HPDE6-E6E7 (cell line): ENCODE results near the gene CLDN8.

Experiments used
- DNase-seq: peaks from one replicate; pipeline ENCODE4 v3.0.0; 2011; ENCODE audit warnings: missing footprints; ENCODE audit errors: extremely low spot score

The CLDN8 gene

DNA sequence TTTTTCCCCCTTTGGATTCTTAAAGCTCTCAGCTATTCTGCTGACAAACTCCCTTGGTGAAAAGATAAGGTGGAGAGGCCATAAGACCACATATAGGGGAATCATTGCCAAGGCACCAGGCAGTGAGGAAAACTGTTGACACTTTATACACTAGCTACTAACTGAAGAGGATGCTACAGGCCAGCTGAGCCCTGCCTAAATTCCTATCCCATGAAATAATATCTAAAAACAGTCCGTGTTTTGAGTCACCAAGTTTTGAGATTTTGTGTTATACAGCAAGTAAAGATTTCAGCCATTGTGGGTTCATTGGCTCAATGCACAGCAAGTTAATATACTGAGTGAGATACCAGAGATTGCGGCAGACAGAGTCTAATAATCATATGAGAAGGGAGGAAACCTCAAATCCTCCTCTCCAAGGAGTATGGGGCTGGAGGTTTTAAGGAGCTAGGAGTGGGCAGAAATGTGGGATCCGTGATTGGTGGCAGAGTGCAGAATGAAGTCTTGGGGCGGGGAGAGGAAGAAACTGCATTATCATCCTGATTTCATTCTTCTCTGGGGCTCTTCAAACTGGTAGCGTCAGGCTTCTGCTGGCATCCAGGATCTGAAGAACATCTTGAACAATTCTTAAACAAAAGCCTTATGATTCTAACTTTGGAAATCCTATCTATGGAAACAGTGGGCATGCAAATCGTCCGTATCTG lies 9.2 kb downstream of the CLDN8 start:
- DNase-seq: peak; percentile 7

DNA sequence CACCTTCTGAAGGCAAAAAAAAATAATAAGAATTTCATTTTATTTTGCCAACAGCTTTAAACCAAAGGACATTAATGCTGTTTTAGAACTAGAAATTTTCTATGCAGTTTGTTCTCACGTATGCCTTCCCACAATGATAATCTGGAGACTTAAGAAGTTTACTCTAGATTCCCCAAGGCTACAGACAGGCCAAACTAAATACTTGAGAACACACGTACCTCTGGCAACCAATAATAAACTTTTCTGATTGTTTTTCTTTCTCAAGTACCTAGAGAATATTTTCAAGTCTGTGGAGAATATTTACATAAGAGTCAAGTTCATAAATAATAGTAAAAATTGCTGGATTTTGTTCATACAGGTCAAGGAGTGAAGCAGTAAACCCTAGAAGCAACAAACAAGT lies 15.9 kb downstream of the CLDN8 start:
- DNase-seq: no peak

DNA sequence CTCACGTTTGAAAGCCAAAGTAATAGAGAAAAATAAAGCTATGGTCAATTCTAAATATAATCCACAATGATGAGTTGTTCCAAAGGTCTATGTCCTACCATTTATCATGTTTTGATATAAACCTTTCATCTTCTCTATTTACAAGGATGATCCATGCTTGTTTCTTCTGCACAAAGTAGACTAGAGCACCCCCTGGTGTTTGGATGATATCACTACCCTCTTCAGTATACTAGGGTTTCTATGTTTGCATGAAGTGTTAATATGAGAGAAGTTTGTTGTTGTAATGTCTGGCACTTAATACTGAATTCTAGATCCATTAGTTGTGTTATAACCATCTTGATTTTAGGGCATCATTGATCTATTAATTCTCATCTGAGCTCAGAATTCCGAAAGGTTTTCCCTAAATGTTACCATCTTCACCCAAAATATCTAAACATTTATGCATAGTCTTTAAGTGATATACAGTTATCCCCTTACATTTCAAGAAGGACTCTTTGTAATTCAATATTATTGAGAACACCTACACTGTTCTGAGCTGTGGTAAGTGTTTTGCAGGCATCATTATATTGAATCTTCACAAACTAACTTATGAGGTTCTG lies 21.1 kb downstream of the CLDN8 start:
- DNase-seq: peak; percentile 17

DNA sequence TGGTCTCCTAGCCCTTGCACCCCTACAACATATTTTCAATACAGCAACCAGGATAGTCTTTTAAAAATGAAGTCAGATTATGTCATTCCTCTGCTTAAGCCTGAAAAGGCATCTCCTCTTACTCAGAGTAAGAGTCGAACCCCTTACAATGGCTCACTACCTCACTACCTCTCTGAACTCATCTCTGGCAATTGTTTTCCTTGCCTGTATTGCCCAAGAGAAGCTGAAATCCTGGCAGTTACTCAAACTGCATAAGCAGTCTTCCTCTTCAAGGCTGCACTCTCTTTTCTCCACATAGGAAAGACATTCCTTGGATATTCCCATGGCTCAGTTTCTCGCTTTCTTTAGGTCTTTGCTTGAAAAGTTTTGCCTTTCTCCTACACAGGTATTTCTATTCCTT lies 22.7 kb downstream of the CLDN8 start:
- DNase-seq: no peak

DNA sequence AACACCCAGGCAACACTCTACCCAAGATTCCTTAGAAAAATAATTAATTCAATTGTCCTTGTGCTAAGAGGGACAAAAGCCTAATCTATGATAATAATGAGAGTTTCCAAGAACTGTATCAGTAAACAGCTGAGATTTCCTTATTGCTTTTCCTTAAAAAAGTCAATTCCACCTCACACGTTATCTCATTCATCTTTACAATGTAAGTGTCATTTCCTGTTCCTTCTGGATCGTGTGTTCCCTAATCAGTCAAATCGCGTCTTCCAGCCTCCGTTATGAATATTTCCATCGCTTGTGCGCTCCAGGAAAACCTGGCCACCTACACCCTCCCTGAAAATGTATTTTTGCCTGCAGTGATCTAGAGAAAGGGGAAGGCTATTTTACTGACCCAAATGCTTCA lies 25.3 kb downstream of the CLDN8 start:
- no peak for DNase-seq

DNA sequence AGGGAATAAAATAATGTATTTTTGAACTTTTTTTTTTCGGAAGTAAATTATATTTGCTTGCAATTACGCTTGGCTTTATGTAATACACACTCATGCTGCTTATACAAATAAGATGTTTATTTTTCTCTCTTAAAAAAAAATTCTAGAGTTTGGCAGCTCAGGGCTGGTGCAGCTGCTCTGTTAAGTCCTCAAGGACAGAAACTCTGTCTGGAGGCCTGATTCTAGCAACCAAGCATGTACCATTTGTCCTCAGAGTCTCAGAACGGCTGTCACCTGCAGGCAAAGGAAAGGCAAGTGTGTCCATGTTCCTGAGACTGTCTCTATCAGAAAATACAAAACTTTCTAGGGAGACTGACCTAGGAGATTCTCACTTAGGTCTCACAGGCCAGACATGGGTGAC lies 26.1 kb downstream of the CLDN8 start:
- DNase-seq: no peak

DNA sequence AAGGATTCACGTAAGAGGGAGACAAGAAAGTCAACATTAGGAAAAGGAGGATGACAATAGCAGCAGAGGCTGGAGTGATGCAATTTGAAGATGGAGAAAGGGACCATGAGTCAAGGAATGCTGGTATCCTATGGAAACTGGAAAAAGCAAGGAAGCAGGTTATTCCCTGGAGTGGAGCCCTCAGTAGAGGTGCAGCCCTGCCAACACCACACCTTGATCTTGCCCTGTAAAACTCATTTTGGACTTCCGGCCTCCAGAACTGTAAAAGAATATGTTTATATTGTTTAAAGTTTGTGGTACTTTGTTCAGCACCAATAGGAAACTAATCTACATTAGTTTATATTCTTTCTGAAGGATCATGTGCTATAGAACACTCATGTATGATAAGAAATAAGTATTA lies 29.7 kb downstream of the CLDN8 start:
- DNase-seq: no peak

DNA sequence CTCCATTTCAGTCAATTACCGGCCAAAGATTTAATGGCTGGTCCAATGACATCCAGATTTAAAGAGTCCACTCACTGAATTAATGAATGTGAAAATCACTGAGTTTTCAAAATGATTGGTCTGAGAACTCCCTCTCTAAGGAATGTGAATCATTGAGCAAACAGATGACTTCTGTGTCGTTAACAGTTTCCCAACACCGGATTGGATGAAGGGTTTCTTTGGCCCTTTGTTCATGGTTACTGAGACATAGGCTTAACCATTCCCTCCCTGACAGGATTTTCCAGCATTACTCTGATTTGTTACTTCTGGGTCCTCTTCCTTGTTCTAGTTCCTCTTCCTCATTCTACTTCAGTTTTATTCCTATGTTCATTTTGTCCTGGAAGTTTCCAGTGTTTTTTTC lies 47.8 kb downstream of the CLDN8 start:
- no peak for DNase-seq

DNA sequence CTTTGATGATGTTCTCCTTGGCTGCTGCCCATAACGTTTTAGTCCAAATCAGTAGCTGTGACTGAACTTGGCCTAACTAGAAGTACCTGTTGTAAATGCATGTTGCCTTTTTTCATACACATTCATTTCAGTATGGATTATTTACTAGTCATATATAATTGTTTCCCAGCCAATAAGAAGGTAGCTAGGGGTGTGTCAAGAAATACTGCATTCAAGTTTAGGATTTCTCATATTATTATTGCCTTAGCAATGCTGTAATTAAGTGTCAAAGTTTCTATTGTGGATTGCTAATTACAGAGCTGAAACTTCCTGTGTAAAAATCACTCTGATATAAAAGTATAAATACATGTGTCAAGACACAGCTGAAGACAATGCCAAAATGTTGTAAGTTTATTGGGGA lies 49.2 kb downstream of the CLDN8 start, which contains the start of gene CLDN17:
Gene CLDN17 (minus strand): TSS at position 101 of the 400 bp plus-strand sequence. CDS start 188 bp downstream, outside the sequence.
- no peak for DNase-seq

DNA sequence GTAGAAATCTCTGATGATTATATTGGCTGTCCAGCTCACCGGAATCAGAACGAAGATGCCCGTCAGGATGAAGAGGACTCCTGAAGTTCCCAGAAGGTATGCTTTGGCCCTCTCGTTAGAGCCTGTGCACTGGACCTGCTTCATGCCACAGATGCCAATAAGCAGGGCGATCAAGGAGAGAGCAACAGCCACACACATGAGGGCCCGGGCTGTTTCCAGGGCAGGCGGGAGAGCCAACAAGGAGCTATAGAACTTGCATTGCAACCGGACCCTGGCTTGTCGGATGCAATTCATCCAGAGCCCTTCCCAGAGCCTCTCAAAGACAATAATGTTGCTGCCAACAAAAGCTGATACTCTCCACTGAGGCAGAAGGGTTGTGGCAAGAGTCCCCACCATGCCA lies 49.7 kb downstream of the CLDN8 start:
- no peak for DNase-seq

DNA sequence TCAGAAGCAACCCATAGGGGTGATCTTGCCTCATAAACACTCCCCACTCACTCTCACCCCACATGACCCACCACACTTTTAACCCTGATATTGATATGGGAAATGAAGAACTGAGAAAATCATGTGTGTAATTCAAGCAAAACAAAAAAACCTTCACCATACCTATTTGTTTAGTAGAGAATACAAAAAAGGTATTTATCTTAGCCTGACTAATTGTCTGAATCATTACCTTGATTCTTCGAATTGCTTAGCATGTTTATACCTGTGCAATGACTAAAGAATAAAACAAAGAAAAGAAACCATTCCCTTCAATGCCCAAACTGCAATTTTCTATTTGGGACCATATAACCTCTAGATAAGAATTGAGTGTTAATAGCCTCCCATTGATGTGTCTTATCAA lies 51.1 kb downstream of the CLDN8 start:
- DNase-seq: peak; percentile 68
